Measurements from ENCODE around the gene RAP1GDS1. TPM values are rescaled to one million over a fixed set of nuclear protein-coding genes. Genes with fewer than 3 reads are reported as not detected.

Gene RAP1GDS1
- polyA plus RNA-seq, 3 donors: 23.6 to 37.9 (median 37.8) TPM

- no peak for DNase-seq
- WGBS (ENCODE audit: insufficient coverage): 100% methylated on average over 1 of the region's 3 CpGs
- Mint-ChIP-seq H3K4me3 (no peak overlapping the region), H3K9me3 (peaks cover 0 to 3% (median 0%) of the 10 kb centered on the region in 7 donors), H3K36me3 (no peaks in the 10 kb centered on the region), H3K27ac (no peak overlapping the region), H3K27me3 (ENCODE audit: low read depth in 3 of 3) (peaks cover 0 to 3% (median 0%) of the 10 kb centered on the region in 3 donors), H3K4me1 (no peaks in the 10 kb centered on the region)
- H3K9ac ChIP-seq (ENCODE audit: insufficient read depth, low read length, poor library complexity, severe bottlenecking): no peak overlapping the region
- H3K4me3 ChIP-seq (replicated peaks in 1 of 3; ENCODE audit: low read depth in 2 of 3, low read length in 3 of 3): no peak overlapping the region
- no peak overlapping the region for H3K27ac ChIP-seq (ENCODE audit: low read depth in 1 of 2, low read length in 2 of 2)
- H3K79me2 ChIP-seq (ENCODE audit: insufficient read depth, low read length): no peaks in the 10 kb centered on the region
- H3K27me3 ChIP-seq (ENCODE audit: control insufficient read depth in 2 of 2, insufficient read depth in 2 of 2, low read length in 2 of 2): no peaks in the 10 kb centered on the region
- H3K36me3 ChIP-seq (replicated peaks in 1 of 2; ENCODE audit: control insufficient read depth in 1 of 2, insufficient read depth in 2 of 2, low read length in 2 of 2): no peaks in the 10 kb centered on the region
- H3K9me3 ChIP-seq (replicated peaks in 1 of 2; ENCODE audit: control insufficient read depth in 1 of 2, insufficient read depth in 1 of 2, low read length in 2 of 2): no peaks in the 10 kb centered on the region
- H3K4me1 ChIP-seq (ENCODE audit: control insufficient read depth in 1 of 2, insufficient read depth in 2 of 2, low read length in 2 of 2): no peaks in the 10 kb centered on the region
- H3K4me2 ChIP-seq (replicated peaks; ENCODE audit: extremely low read depth, low read length, poor library complexity, severe bottlenecking): no peak overlapping the region
- no peak overlapping the region for H2AFZ ChIP-seq (ENCODE audit: insufficient read depth, low read depth, low read length, poor library complexity, severe bottlenecking)
- intact Hi-C loops (cut with micrococcal nuclease): no loop called here
- no peaks in the 10 kb centered on the region for H4K20me1 ChIP-seq (ENCODE audit: insufficient read depth, low read length)
- no peak for TF ChIP-seq CTCF (IDR thresholded peaks at IDR 0.05)
Observed at GRCh38 chr4:98484031-98484430, 222.8 kb downstream of the RAP1GDS1 start.

- H3K27me3 ChIP-seq (ENCODE audit: control insufficient read depth in 2 of 2, insufficient read depth in 2 of 2, low read length in 2 of 2): no peaks in the 10 kb centered on the region
- no peak for DNase-seq
- no peak overlapping the region for H3K4me3 ChIP-seq (replicated peaks in 1 of 3; ENCODE audit: low read depth in 2 of 3, low read length in 3 of 3)
- H3K36me3 Mint-ChIP-seq: no peaks in the 10 kb centered on the region
- no peak overlapping the region for H3K27ac Mint-ChIP-seq
- H3K4me1 ChIP-seq (ENCODE audit: control insufficient read depth in 1 of 2, insufficient read depth in 2 of 2, low read length in 2 of 2): no peaks in the 10 kb centered on the region
- no peaks in the 10 kb centered on the region for H3K4me1 Mint-ChIP-seq
- no peaks in the 10 kb centered on the region for H3K9me3 ChIP-seq (replicated peaks in 1 of 2; ENCODE audit: control insufficient read depth in 1 of 2, insufficient read depth in 1 of 2, low read length in 2 of 2)
- H4K20me1 ChIP-seq (ENCODE audit: insufficient read depth, low read length): no peaks in the 10 kb centered on the region
- H3K27me3 Mint-ChIP-seq (ENCODE audit: low read depth in 3 of 3): no peaks in the 10 kb centered on the region
- intact Hi-C loops (cut with micrococcal nuclease): no loop called here
- no peak overlapping the region for H3K9ac ChIP-seq (ENCODE audit: insufficient read depth, low read length, poor library complexity, severe bottlenecking)
- H3K27ac ChIP-seq (ENCODE audit: low read depth in 1 of 2, low read length in 2 of 2): no peak overlapping the region
- no peak overlapping the region for H3K4me3 Mint-ChIP-seq
- H3K36me3 ChIP-seq (replicated peaks in 1 of 2; ENCODE audit: control insufficient read depth in 1 of 2, insufficient read depth in 2 of 2, low read length in 2 of 2): no peaks in the 10 kb centered on the region
- H3K79me2 ChIP-seq (ENCODE audit: insufficient read depth, low read length): no peaks in the 10 kb centered on the region
- H2AFZ ChIP-seq (ENCODE audit: insufficient read depth, low read depth, low read length, poor library complexity, severe bottlenecking): no peak overlapping the region
- no peak for TF ChIP-seq CTCF (IDR thresholded peaks at IDR 0.05)
- H3K9me3 Mint-ChIP-seq: peaks cover 0 to 5% (median 0%) of the 10 kb centered on the region in 7 donors
- H3K4me2 ChIP-seq (replicated peaks; ENCODE audit: extremely low read depth, low read length, poor library complexity, severe bottlenecking): no peak overlapping the region
- 92% methylated on average over 5 of the region's 7 CpGs for WGBS (ENCODE audit: insufficient coverage)
Observed at GRCh38 chr4:98485816-98486345, 224.7 kb downstream of the RAP1GDS1 start.

Data from CD14-positive monocyte (primary cell).